Trophoblast cell (in vitro differentiated cells and primary cell): ENCODE results near the gene COQ2.
"Not testable (repeated sequence)": the region's sequence is repeated elsewhere in the genome, so short reads cannot be mapped to it uniquely, and the experiment has no call there.

Experiments used
- DNase-seq, 2 donors: peaks; one replicate each; pipeline ENCODE4 v3.0.0-alpha.2; 2016
- H2AFZ ChIP-seq: 2 replicates; pipeline ENCODE4 v1.6.1; 2013; ENCODE audit warnings: low read length, moderate library complexity, mild to moderate bottlenecking; ENCODE audit not compliant: insufficient read depth, poor library complexity
- H2AK5ac ChIP-seq: 2 replicates; pipeline ENCODE4 v1.6.1; 2013; ENCODE audit warnings: mild to moderate bottlenecking, low read length
- H2BK120ac ChIP-seq: 2 replicates; pipeline ENCODE4 v1.6.1; 2013; ENCODE audit warnings: low read length, mild to moderate bottlenecking, moderate library complexity; ENCODE audit not compliant: insufficient read depth, poor library complexity
- H2BK12ac ChIP-seq: 2 replicates; pipeline ENCODE4 v1.6.1; 2013; ENCODE audit warnings: mild to moderate bottlenecking, low read length, moderate library complexity
- H2BK5ac ChIP-seq: 2 replicates; pipeline ENCODE4 v1.6.1; 2013; ENCODE audit warnings: low read length, low read depth, moderate library complexity, mild to moderate bottlenecking; ENCODE audit not compliant: poor library complexity
- H3K14ac ChIP-seq: 2 replicates; pipeline ENCODE4 v1.6.1; 2013; ENCODE audit warnings: mild to moderate bottlenecking, low read length
- H3K18ac ChIP-seq: 2 replicates; pipeline ENCODE4 v1.6.1; 2013; ENCODE audit warnings: mild to moderate bottlenecking, low read length
- H3K23ac ChIP-seq: 2 replicates; pipeline ENCODE4 v1.6.1; 2013; ENCODE audit warnings: low read length
- H3K27ac ChIP-seq: 2 replicates; pipeline ENCODE4 v1.5.1; 2013; ENCODE audit warnings: low read depth, mild to moderate bottlenecking, inconsistent platforms, low read length, moderate library complexity
- H3K27me3 ChIP-seq: 2 replicates; pipeline ENCODE4 v1.6.1; 2013; ENCODE audit warnings: inconsistent platforms, mild to moderate bottlenecking, low read length, moderate library complexity; ENCODE audit not compliant: insufficient read depth
- H3K36me3 ChIP-seq, 2 experiments: 1 replicate in 1 of 2; 2 replicates in 1 of 2; pipeline ENCODE4 v1.6.1; 2013; ENCODE audit warnings: low read length in 2 of 2, mild to moderate bottlenecking in 2 of 2, moderate library complexity in 1 of 2; ENCODE audit not compliant: insufficient read depth in 2 of 2, control insufficient read depth in 1 of 2
- H3K4ac ChIP-seq: 2 replicates; pipeline ENCODE4 v1.6.1; 2013; ENCODE audit warnings: low read depth, mild to moderate bottlenecking, low read length, moderate library complexity
- H3K4me1 ChIP-seq, 2 experiments: 1 replicate in 1 of 2; 2 replicates in 1 of 2; pipeline ENCODE4 v1.6.1; 2013; ENCODE audit warnings: low read length in 2 of 2, mild to moderate bottlenecking in 2 of 2, moderate library complexity in 1 of 2; ENCODE audit not compliant: insufficient read depth in 2 of 2, control insufficient read depth in 1 of 2
- H3K4me2 ChIP-seq: 2 replicates; pipeline ENCODE4 v1.6.1; 2013; ENCODE audit warnings: inconsistent platforms, mild to moderate bottlenecking, low read length, moderate library complexity
- H3K4me3 ChIP-seq: 2 replicates; pipeline ENCODE4 v1.5.1; 2013; ENCODE audit warnings: mild to moderate bottlenecking, low read depth, low read length, inconsistent platforms
- H3K79me1 ChIP-seq: one replicate; pipeline ENCODE4 v1.6.1; 2013; ENCODE audit warnings: low read length
- H3K79me2 ChIP-seq: 2 replicates; pipeline ENCODE4 v1.6.1; 2013; ENCODE audit warnings: low read length, mild to moderate bottlenecking; ENCODE audit not compliant: control insufficient read depth, insufficient read depth, poor library complexity
- H3K9ac ChIP-seq: 2 replicates; pipeline ENCODE4 v1.6.1; 2013; ENCODE audit warnings: mild to moderate bottlenecking, low read length
- H3K9me3 ChIP-seq: 2 replicates; pipeline ENCODE4 v1.6.1; 2013; ENCODE audit warnings: low read depth, mild to moderate bottlenecking, control low read depth, inconsistent platforms, low read length; ENCODE audit not compliant: insufficient read depth
- H4K12ac ChIP-seq: 2 replicates; pipeline ENCODE4 v1.6.1; 2013; ENCODE audit warnings: low read depth, mild to moderate bottlenecking, low read length, moderate library complexity
- H4K8ac ChIP-seq: 2 replicates; pipeline ENCODE4 v1.6.1; 2013; ENCODE audit warnings: low read depth, mild to moderate bottlenecking, low read length, moderate library complexity
- H4K91ac ChIP-seq: one replicate; pipeline ENCODE4 v1.6.1; 2013; ENCODE audit warnings: low read depth, mild to moderate bottlenecking, low read length, moderate library complexity
- WGBS: extraction: QIAGEN DNeasy Blood & Tissue Kit; methylation state at CpG from one replicate; pipeline ENCODE4 v1.1.7; 2013; ENCODE audit warnings: missing lambda C conversion rate; ENCODE audit not compliant: insufficient read length, insufficient coverage; ENCODE audit errors: extremely low coverage; 5-methylcytosine and 5-hydroxymethylcytosine counted together

The COQ2 gene

GRCh38 chr4:83240379-83240875 lies 44.2 kb downstream of the COQ2 start:
- no peak overlapping the region for H4K12ac ChIP-seq
- H3K79me2 ChIP-seq: no peaks in the 10 kb centered on the region
- no peaks in the 10 kb centered on the region for H3K79me1 ChIP-seq
- no peak overlapping the region for H2BK120ac ChIP-seq
- H3K27ac ChIP-seq: no peak overlapping the region
- H3K14ac ChIP-seq: no peak overlapping the region
- DNase-seq: peak in 1 of 2 donors; percentile 63
- no peak overlapping the region for H3K4me2 ChIP-seq
- H3K4me3 ChIP-seq: no peak overlapping the region
- H4K91ac ChIP-seq: no peak overlapping the region
- H3K36me3 ChIP-seq: no peaks in the 10 kb centered on the region
- no peak overlapping the region for H2BK12ac ChIP-seq
- no peak overlapping the region for H3K23ac ChIP-seq
- H2AFZ ChIP-seq: no peak overlapping the region
- H3K9me3 ChIP-seq: no peaks in the 10 kb centered on the region
- H4K8ac ChIP-seq: no peak overlapping the region
- no peak overlapping the region for H3K4ac ChIP-seq
- H2BK5ac ChIP-seq: no peak overlapping the region
- no peak overlapping the region for H3K9ac ChIP-seq
- H2AK5ac ChIP-seq: no peak overlapping the region
- no peak overlapping the region for H3K18ac ChIP-seq
- WGBS: no CpG with 5 or more reads among the region's 4 CpGs
- no peaks in the 10 kb centered on the region for H3K4me1 ChIP-seq
- no peaks in the 10 kb centered on the region for H3K27me3 ChIP-seq

GRCh38 chr4:83238393-83239248 lies 46.0 kb downstream of the COQ2 start:
- H3K23ac ChIP-seq: no peak overlapping the region
- no peak overlapping the region for H3K4me2 ChIP-seq
- H3K18ac ChIP-seq: no peak overlapping the region
- no peak overlapping the region for H2AFZ ChIP-seq
- no peak overlapping the region for H2BK120ac ChIP-seq
- no peak overlapping the region for H3K14ac ChIP-seq
- H4K91ac ChIP-seq: no peak overlapping the region
- no peak overlapping the region for H3K4me3 ChIP-seq
- H3K9ac ChIP-seq: no peak overlapping the region
- H3K36me3 ChIP-seq: no peaks in the 10 kb centered on the region
- H4K8ac ChIP-seq: no peak overlapping the region
- H2AK5ac ChIP-seq: no peak overlapping the region
- H3K4ac ChIP-seq: no peak overlapping the region
- no peaks in the 10 kb centered on the region for H3K79me2 ChIP-seq
- no peaks in the 10 kb centered on the region for H3K27me3 ChIP-seq
- H2BK5ac ChIP-seq: no peak overlapping the region
- H2BK12ac ChIP-seq: no peak overlapping the region
- no peaks in the 10 kb centered on the region for H3K4me1 ChIP-seq
- DNase-seq: peak in 1 of 2 donors; percentile 27
- WGBS: no CpG with 5 or more reads among the region's 4 CpGs
- H3K79me1 ChIP-seq: no peaks in the 10 kb centered on the region
- H3K27ac ChIP-seq: no peak overlapping the region
- no peaks in the 10 kb centered on the region for H3K9me3 ChIP-seq
- no peak overlapping the region for H4K12ac ChIP-seq

- H3K9me3 ChIP-seq: no peaks in the 10 kb centered on the region
Observed at GRCh38 chr4:83237591-83237990, 47.0 kb downstream of the COQ2 start.

GRCh38 chr4:83235645-83236133 lies 48.9 kb downstream of the COQ2 start:
- H3K4me1 ChIP-seq, H3K36me3 ChIP-seq, H2AK5ac ChIP-seq, H3K23ac ChIP-seq, H3K4me3 ChIP-seq, H3K4me2 ChIP-seq, H4K91ac ChIP-seq, H3K79me1 ChIP-seq, H2BK12ac ChIP-seq, DNase-seq, H3K79me2 ChIP-seq, H3K14ac ChIP-seq, H4K8ac ChIP-seq, H3K9me3 ChIP-seq, H3K27ac ChIP-seq, H2AFZ ChIP-seq, H3K9ac ChIP-seq, H3K18ac ChIP-seq, H3K4ac ChIP-seq, H2BK120ac ChIP-seq, H3K27me3 ChIP-seq, H4K12ac ChIP-seq, H2BK5ac ChIP-seq: not testable (repeated sequence)
- no CpG with 5 or more reads among the region's 3 CpGs for WGBS

More at GRCh38 chr4:83237591-83237990, 47.0 kb downstream of the COQ2 start:
- no CpG with 5 or more reads among the region's 2 CpGs for WGBS
- Histone ChIP-seq H3K4me3 (no peak overlapping the region), H3K27ac (no peak overlapping the region), H3K79me1 (no peaks in the 10 kb centered on the region), H3K18ac (no peak overlapping the region), H3K4me1 (no peaks in the 10 kb centered on the region), H2BK12ac (no peak overlapping the region), H3K14ac (no peak overlapping the region), H4K91ac (no peak overlapping the region), H2AK5ac (no peak overlapping the region), H3K27me3 (no peaks in the 10 kb centered on the region), H4K8ac (no peak overlapping the region), H3K36me3 (no peaks in the 10 kb centered on the region), H2BK5ac (no peak overlapping the region), H3K4ac (no peak overlapping the region), H2AFZ (no peak overlapping the region), H2BK120ac (no peak overlapping the region), H4K12ac (no peak overlapping the region), H3K9ac (no peak overlapping the region), H3K23ac (no peak overlapping the region), H3K79me2 (no peaks in the 10 kb centered on the region), H3K4me2 (no peak overlapping the region)
- no peak for DNase-seq
